Renal cortex interstitium (tissue), 11 donors: ENCODE results near the gene DYSF. TPM values are rescaled to one million over a fixed set of nuclear protein-coding genes. Genes with fewer than 3 reads are reported as not detected.

Experiments used
- DNase-seq, 11 donors: peaks; one replicate each; pipeline ENCODE4 v3.0.0-alpha.2; 2013; ENCODE audit warnings: low read depth in 9 of 11, low spot score in 4 of 11; ENCODE audit errors: extremely low read depth in 1 of 11
- polyA plus RNA-seq, 3 donors: library from polyadenylated mRNA; unstranded; fragments of 120-200 nt; gene quantifications; one replicate each; pipeline ENCODE4 v1.2.1, GENCODE V29; 2013; ENCODE audit not compliant: insufficient read length in 3 of 3

Gene DYSF
- polyA plus RNA-seq, 3 donors, result 15.2 to 20.0 (median 15.4) TPM

GRCh38 chr2:71613953-71614925 lies 160.9 kb downstream of the DYSF start:
- no peak for DNase-seq

DNA sequence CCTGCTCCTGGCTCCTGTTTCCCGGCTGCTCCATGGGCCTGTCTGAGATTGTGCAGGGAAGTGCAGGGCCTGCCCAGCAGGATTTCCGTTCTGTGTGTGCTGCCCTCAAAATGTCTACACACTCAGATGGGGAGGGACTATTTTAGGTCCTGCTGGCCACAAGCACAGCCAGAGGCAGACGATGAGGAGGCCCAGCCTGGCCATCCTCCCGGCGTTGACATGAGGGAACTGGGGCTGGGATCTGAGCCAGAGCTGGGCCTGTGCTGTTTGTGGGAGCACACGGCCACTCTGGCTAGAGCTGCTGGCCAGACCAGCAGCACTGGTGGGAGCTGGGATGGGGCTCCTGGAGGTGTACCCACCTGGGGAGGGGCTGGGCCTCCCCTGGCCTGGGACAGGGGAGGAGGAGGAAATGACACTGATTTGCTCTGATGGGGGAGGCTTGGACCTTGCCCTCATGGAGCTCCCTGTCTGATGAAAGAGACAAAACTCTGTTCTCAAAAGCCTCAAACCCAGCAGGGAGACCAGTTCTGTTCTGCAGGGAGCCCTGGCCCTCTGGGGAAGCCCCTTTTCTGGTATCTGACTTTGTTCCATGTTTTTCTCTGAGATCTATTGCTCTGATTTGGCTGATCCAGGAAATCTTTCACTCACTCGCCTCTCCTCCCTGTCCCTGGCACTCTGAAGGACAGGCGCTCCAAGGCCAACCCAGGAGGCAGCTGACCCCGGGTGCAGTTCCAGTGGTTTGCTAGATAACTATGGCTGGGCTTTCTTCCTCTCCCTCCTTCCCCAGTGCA lies 161.8 kb downstream of the DYSF start:
- peak in 5 of 11 donors; percentile 12 to 41 (median 32) for DNase-seq

GRCh38 chr2:71615767-71616730 lies 162.7 kb downstream of the DYSF start:
- DNase-seq, result no peak

DNA sequence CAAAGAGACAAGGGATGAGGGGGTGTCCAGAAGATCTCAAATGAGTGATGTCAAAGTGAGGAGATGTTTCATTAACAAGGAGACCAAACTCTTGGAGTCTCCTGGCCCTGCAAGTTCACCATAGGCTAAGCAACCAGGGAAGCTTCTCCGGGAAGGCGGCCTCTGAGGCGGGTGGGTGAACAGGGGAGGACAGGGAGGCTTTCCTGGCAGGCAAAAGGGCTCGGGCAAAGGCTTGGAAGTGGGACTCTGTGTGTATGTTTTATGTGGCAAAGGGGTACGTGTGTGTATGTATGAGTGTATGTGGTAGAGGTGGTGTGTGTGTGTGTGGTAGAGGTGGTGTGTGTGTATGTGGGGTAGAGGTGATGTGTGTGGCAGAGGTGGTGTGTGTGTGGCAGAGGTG lies 163.9 kb downstream of the DYSF start:
- DNase-seq, result no peak

DNA sequence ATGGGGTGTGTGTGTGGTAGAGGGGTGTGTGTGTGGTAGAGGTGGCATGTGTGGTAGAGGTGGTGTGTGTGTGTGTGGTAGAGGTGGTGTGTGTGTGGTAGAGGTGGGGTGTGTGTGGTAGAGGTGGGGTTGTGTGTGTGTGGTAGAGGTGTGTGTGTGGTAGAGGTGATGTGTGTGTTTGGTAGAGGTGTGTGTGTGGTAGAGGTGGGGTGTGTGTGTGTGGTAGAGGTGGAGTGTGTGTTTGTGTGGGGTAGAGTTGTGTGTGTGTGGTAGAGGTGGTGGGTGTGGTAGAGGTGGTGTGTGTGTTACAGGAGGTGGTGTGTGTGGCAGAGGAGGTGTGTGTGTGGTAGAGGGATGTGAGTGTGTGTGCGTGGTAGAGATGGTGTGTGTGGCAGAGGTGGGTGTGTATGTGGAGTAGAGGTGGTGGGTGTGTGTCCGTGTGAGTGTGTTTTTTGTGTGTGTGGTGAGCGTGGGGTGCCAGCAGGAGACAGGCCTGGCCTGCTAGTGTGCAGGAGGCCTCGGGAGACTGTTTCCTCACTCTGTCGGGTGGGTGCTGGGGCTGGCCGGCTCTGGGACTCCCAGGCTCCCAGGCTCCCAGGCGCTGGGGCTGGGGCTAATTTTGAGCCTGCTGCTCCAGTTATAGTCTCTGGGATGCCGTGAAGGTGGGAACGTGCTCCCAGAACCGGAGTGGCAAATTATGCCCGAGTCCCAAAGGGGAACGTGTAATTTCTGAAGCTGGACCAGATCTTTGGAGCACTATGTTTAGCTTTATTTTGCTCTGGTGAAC lies 165.2 kb downstream of the DYSF start:
- no peak for DNase-seq

GRCh38 chr2:71619230-71619741 lies 165.9 kb downstream of the DYSF start:
- no peak for DNase-seq

GRCh38 chr2:71620116-71620515 lies 166.8 kb downstream of the DYSF start:
- no peak for DNase-seq

DNA sequence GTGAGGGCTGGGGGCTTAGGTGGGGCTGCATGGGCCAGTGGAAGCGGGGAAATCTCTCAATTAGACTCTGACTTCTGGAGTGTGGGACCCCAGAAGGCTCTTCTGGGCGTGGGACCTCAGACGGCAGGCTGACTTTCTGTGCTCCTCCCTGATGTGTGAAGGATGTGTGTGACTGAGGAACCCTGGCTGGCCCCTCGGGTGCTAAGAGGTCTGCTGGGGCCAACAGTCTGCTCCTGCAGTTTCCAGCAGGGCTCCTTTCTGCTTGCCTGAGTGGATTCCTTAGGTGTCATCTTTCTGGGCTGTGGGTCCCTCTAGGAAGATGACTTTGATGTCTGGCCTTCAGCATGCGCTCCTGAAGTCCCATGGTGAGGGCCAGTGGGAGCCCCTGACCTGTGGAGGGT lies 167.5 kb downstream of the DYSF start:
- DNase-seq, result no peak

GRCh38 chr2:71629273-71629672 lies 175.9 kb downstream of the DYSF start:
- DNase-seq, result no peak

- no peak for DNase-seq
Observed at GRCh38 chr2:71629771-71630453, 176.6 kb downstream of the DYSF start.

DNA sequence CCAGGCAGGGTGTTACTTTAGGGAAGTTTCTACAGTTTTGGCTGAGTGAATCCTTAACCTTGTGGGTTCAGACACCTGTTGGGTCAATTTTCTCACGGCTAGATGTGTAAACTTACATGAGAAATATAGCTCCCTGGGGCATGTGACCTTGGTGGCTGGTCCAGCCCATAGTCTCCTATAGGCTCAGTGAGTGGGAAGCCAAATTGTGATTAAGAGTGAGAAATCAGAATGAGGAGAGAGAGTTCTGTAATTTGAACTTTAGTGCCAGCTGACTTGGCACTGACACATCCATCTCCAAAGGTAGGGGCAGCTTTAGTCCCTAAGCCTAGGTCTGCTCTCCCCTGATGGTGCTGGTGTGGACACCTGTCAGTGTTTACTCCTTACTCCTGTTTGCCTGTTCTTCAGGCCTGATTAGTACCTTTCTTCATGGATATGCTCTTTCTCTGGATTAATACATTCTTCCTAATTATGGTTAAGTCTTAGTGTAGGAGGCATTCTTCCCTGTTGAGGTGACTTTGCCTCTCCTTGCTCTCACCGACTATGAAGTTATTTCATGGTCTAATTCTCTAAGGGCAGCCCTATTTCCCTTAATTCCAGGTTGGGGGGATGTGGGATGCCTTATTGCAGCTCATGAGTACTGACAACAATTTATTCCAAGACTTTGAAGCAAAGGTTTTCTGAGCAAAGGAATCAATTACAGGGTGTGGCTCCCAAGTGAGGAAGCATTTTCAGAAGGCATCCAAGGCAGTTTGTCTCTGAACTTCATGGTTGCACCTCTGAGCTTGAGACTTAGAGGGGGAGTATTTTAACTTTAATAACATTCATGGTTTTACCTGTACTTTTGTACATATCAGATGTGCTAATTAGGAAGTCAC lies 177.3 kb downstream of the DYSF start:
- DNase-seq, result no peak

GRCh38 chr2:71631411-71631931 lies 178.1 kb downstream of the DYSF start:
- DNase-seq, result no peak

DNA sequence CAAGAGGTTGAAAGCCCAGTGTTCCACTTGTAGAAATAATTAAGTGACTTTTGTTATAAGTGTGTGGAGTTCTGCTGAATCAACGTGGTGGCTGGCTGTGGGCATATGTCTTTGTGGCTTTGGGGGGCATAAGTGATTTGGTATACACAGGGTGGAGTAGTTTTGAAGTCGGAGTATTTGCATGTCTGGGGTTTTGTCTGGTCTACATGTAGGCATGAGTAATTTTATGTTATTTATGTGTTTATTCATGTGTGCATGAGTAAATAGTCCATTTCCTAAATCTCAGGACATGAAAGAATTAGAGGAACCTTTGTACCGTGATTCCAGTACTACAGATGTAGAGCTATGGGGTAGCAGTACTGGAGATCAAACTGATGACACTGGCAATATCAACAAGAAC lies 179.7 kb downstream of the DYSF start:
- DNase-seq, result no peak

DNA sequence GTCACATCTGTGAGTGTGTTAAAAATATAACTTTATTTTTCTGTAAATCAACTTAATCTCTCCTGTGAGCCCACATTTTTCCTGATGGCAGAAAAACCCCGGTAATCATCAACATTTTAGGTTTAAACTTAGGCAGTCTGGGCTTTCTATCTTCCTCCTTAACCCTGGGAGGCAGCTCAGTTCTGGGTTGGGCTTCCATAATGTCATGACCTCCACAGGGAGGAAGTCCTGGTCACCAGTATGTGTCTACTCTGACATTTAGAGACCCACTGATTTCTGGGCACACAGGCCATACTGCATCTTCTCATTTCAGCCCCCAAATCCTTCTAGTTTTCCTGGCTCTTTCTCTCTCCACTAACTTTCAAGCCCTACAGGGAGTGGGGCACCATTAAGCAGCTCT lies 181.2 kb downstream of the DYSF start:
- DNase-seq, result no peak

- DNase-seq, result no peak
Observed at GRCh38 chr2:71635798-71636197, 182.4 kb downstream of the DYSF start.

- no peak for DNase-seq
Observed at GRCh38 chr2:71637168-71637567, 183.8 kb downstream of the DYSF start.
